Fibroblast of skin of right quadriceps (primary cell): ENCODE measurements around the gene ZRANB3.
"Not testable (repeated sequence)": the region's sequence is repeated elsewhere in the genome, so short reads cannot be mapped to it uniquely, and the experiment has no call there.

Source experiments
- DNase-seq: peaks from one replicate; pipeline ENCODE4 v3.0.0-alpha.2; 2013

The ZRANB3 gene

DNA sequence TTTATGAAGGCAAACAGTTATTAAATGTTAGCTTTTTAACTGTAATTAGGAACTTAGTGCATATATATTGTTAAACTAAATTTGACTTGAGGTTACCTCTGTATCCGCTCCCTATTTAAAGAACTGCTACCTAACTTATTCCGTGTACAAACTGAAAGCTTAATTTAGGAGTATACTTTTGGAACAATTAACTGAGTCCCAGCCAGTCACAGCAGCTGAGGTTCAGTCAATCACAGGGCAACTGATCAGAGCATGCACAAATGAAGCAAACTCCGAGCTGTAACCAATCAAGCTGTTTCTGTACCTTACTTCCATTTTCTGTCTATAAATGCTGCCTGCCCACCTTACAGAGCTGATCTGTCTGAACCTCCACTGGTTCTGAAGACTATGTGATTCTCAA is 417.7 kb downstream of the ZRANB3 start:
- DNase-seq, result no peak

DNA sequence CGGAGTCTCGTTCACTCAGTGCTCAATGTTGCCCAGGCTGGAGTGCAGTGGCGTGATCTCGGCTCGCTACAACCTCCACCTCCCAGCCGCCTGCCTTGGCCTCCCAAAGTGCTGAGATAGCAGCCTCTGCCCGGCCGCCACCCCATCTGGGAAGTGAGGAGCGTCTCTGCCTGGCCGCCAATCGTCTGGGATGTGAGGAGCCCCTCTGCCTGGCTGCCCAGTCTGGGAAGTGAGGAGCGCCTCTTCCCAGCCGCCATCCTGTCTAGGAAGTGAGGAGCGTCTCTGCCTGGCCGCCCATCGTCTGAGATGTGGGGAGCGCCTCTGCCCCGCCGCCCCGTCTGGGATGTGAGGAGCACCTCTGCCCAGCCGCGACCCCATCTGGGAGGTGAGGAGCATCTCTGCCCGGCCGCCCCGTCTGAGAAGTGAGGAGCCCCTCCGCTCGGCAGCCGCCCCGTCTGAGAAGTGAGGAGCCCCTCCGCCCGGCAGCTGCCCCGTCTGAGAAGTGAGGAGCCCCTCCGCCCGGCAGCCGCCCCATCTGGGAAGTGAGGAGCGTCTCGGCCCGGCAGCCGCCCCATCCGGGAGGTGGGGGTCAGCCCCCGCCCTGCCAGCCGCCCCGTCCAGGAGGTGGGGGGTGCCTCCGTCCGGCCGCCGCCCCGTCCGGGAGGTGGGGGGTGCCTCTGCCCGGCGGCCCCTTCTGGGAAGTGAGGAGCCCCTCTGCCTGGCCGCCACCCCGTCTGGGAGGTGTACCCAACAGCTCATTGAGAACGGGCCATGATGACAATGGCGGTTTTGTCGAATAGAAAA is 425.3 kb downstream of the ZRANB3 start:
- DNase-seq, result not testable (repeated sequence)

DNA sequence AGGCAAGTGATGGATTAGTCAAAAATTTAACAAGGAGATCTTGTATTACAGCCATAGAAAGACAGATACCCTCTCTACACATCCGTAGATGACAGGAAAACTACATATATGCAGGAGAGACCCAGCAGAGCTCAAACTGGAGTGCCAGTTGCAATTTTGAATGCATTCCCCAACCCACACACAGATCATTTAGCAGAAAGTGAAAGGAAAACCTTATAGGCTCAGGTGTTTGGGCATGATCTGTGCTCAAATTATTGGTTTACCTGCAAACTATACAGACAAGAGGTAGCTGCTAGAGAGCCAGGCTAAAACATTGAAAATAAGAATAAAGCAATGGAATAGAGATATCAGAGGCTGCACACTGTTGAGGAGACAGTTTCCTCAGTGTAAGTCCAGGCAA is 427.2 kb downstream of the ZRANB3 start:
- no peak for DNase-seq

DNA sequence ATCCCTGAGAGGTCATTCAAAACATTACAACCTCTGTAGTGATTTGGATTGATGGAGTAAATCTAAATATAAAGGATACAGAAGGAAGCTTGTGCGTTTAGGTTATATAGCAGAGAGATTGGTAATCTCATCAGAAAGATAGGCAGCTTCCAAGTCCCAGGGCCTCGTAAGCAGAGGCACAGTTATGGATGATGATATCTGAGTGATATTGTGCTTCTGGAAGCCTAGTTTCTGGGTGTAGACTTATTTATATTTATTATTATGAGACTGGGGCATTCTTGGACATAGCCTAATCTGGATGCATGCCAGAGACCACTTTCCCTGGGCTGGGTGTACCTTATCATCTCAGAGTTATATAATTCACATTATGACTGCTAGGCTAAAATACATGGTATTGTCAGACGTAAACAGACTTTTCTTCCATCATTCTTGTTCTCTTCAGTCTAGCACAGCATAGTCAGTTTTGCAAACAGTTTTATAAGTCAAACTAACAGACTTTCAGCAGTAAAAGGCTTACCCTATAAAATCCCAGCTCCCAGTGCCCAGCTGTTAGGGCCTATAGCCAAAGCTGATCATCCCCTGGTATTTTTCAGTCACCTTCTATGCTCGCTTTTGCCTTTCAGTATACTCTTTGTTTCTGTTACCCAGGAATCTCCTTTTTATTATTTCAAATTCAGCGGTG is 431.1 kb downstream of the ZRANB3 start:
- DNase-seq, result no peak

DNA sequence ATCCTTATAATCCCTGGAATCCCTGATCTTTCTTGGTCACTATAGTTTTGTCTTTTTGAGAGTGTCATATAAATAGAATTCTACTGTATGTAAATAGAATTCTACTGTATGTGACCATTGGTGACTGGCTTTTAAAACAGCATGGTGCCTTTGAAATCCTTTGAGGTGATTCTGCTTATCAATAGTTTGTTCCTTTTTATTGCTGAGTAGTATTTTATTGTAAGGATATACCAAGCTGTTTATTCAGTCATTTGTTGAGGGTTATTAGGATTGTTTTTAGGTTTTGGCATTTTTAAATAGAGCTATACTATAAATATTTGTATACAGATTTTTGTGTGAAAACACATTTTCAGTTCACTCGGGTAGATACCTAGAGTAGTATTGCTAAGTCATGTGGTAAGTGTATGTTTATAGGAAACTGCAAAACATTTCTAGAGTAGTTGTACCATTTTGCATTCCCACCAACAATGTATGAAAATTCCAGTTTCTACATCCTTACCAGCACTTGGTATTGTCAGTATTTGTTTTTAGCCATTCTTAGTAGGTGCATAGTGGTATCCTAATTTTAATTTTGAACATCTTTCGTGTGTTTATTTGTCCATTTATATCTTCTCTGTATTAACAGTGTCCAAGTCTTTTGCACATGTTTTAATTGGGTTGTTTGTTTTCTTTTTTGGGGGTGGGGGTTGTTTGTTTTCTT is 433.3 kb downstream of the ZRANB3 start:
- DNase-seq, result no peak

DNA sequence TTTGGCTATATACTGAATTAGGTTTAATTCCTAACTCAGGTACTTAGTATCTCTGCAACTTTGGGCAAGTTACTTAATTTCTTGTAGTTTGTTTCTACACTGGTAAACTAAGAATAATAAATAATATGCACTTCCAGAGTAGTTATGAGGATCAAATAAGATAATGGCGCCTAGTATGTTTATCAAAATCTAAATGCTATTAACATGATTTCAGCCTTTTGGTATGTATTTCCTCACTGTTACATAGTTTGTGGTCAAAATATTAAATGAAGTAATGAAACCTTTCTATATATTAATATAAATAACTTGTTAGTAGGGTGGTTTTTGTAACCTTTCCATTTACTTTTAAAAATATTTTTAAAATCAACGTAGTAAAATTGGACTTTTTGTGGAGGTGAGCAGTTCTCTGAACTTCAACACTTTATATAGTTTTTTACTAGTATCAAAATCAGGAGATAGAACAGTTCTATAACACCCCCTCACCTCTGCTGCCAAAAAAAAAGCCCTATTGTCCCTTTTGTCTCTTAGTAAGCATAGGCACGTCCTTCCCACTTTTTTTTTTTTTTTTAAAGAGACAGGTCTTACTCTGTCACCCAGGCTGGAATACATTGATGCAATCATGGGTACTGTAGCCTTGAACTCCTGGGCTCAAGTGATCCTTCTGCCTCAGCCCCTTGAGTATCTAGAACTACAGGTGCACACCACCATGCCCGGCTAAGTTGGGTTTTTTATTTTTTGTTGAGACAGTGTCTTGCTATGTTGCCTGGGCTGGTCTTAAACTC is 434.2 kb downstream of the ZRANB3 start:
- DNase-seq, result peak; percentile 4

DNA sequence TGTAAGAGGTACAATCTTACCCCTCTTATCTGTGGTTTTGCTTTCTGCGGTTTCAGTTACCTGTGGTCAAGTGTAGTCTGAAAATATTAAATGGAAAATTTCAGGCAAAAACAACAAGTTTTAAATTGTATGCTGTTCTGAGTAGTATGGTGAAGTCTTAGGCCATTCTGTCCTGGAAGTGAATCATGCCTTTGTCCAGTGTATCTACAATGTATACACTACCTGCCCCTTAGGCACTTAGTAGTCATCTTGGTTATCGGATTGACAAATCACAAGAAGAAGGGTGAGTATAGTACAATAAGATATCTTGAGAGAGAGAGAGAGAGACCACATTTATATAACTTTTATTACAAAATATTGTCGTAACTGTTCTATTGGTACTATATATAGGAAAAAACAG is 435.4 kb downstream of the ZRANB3 start:
- DNase-seq, result no peak

DNA sequence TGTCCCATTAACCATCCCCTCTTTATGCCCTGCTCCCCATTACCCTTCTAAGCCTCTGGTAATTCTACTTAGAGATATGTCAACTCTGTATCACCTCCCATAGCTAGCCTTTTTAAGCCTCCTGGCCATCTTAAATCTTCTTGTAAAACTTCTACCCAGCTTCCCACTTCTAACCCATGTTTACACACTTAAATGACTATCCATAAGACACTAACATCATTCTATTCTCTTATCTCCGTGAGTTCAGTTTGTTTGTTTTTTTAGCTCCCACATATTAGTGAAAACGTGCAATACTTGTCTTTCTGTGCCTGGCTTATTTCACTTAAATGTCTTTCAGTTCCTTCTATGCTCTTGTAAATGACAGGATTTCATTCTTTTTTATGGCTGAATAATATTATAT is 436.5 kb downstream of the ZRANB3 start:
- no peak for DNase-seq

DNA sequence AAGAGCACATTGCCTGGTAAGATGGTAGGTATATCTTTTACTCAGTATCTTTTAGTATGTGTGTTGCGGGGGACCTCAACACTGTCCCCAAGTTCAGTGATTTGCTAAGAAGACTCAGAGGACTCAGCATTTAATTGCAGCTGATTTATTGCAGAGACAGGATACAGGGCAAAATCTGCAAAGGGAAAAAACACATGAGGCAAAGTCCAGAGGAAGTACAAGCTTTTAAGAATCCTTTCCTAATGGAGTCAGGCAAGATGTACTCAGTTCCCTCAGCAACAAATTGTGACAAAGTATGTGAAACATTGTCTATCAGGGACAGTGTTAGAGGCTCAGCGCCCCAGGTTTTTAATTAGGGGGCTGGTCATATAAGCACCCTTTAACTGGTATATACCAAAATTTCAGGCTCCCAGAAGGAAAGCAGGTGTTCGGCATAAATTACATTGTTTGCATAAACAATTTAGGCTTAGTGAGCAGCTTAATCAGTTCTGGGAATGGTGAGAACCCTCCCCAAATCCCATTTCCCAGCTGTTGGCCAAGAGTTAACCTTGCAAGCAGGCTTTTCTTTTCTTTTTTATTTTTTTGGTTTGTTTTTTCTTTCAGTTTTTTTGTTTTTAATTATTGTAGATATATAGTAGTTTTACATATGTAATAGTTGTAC is 437.2 kb downstream of the ZRANB3 start:
- no peak for DNase-seq

DNA sequence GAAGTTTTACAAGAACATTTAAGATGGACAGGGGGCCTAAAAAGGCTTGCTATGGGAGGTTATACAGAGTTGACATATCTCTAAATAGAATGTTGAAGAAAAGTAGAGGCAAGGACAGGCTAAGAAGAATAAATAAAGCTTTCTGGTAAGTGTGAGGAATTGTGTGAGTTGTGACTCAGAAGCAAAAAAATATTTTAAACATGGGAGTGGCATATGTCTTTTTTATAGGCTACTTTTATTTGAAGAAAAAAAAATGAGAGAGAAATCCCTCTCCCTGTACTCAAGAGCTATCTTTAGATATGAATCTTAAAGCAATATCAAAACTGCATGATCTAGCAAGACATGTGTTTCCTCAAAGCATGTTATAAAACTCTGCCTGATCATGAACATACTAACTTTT is 437.8 kb downstream of the ZRANB3 start:
- no peak for DNase-seq

DNA sequence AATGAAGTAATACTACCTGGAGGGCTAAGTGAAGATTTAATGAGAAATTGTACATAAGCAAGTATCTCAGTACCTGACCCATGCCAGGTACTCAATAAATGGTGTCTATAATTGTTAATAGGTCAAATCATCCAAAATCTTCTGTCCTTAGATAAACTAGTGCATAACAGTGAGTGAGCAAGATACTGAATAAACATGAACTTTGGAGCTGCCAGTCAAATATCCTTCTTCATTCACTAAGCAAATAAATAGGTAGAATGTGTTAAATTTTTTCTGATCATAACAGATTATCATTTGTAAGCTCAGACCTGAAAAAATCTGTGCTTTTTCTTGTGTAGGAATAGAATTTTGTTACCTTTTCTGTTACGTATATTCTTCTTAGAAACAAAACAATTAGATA is 439.3 kb downstream of the ZRANB3 start:
- DNase-seq, result no peak

DNA sequence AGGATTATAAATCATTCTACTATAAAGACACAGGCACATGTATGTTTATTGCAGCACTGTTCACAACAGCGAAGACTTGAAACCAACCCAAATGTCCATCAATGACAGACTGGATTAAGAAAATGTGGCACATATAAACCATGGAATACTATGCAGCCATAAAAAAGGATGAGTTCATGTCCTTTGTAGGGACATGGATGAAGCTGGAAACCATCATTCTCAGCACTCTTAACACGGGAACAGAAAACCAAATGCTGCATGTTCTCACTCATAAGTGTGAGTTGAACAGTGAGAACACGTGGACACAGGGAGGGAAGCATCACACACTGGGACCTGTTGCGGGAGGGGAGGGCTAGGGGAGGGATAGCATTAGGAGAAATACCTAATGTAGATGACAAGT is 441.4 kb downstream of the ZRANB3 start:
- not testable (repeated sequence) for DNase-seq
